Stimulated activated CD8-positive, alpha-beta memory T cell treated with anti-CD3 and anti-CD28 coated beads, Interleukin-15, amount 100 ng/mL, for 4 hours (primary cell): Measurements from ENCODE around the gene ATXN3L.

Source experiments
- DNase-seq, 2 donors: peaks; one replicate each; pipeline ENCODE4 v3.0.0-alpha.2; 2020; ENCODE audit warnings: low read depth in 2 of 2

The ATXN3L gene

DNA sequence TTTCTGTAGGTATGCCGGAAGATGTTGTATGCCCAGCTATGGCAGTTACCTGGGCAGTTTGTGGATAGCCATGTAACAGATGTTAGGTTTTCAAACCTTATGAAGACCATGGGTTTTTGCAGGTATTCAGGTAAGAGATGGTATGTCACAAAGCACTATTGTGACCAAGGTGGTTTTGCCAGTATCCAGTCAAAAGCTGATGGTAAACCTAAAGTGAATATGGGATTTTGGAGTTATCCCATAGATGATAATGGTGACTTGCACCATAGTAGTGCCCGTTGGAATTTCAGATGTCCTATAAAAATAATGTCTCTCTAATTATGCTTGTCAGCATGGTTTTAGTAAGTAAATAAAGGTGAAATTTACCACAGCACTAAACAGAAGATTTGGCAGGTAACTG lies at the start of gene ATXN3L:
Gene ATXN3L, minus strand, starts transcription at position 101 of the 400 bp plus-strand sequence. CDS start 119 bp downstream, outside the sequence.
- no peak for DNase-seq

GRCh38 chrX:13369256-13370030 lies 49.6 kb upstream of the ATXN3L start:
- DNase-seq, result no peak

- DNase-seq, result no peak
Observed at GRCh38 chrX:13367950-13368349, 48.1 kb upstream of the ATXN3L start.

DNA sequence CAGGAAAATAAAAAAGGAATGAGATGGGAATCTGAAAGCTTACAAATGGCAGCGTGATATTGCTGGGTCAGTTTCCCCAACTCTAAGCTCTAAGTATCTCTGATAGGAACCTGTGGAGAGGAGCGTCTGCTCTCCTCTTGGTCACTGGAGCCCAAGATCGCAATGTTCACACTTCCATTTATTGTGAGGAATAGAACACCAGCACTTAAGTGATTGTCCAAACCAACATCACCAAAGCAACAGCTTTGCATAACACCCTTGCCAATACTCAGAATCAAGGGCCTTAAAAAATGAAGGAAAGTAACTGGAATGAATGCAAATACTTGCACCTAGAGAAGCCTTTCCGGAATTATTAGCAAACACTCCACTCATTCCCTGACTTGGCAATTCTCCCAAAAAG lies 46.8 kb upstream of the ATXN3L start:
- no peak for DNase-seq

- no peak for DNase-seq
Observed at GRCh38 chrX:13365161-13365560, 45.3 kb upstream of the ATXN3L start.

DNA sequence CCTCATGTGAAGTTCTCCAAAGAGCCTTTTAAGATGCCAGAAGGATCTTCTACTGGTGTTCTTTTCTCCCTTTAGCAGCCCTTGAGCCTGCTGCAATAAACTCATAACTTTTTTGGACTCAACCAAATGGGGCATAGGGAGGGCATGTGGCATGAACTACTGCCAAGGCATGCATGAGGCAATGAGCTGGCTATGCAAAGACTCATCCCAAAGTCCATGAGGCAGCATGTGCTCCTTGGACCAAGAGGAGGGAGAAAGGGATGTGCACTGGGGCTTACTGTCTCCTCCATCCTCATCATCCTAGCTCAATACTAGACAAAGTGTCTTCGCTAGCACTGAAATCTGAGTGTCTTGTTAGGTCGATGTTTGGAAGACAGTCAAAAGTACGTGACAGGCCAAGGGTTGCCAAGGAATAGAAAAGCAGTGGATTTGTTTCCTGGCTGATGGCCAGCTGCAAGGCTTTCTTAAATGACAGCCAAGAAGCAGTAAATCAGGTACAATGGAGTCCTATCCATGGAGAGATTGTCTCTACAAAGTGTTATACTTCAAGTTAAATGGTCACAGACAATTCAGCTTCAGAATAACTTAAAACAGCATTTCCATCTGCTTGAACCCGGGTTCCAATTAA lies 44.5 kb upstream of the ATXN3L start:
- no peak for DNase-seq

DNA sequence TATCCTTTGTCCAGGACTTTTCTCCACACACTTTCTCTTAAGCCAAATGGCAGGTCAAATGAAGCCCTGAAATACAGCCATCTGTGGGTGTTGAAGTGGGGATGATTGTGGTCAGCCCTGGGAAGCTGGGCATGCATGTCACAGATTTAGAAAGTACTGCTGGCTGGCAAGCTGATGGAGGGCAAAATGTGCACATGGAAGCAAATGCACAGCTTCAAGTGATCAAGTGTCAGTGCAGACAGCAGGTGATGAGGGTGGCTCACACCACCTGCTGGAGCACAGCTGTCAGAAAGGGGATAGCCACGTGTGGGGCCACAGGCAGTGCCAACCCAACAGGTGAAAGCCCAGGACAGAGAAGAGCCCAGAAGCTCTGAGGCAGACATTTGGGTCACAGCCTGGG lies 40.3 kb upstream of the ATXN3L start:
- no peak for DNase-seq

DNA sequence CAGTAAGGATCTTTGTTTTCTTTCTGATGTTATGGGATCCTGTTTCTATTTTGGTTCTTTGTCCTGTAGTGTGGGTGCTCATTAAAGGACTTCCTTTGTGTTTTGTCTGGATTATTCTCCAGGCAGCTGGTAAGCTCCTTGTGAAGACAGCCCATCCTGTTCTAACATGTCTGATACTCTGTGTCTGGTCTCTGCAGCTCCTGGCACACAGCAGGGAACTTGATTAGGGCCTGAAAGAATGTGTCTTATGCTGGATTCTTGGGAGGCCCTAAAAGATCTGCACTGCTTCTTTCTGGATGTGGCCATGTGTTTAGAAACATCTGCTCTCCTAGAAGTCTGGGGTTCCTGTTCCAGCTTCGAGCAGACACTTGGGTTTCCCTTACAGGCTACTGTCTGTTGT lies 38.1 kb upstream of the ATXN3L start:
- no peak for DNase-seq

DNA sequence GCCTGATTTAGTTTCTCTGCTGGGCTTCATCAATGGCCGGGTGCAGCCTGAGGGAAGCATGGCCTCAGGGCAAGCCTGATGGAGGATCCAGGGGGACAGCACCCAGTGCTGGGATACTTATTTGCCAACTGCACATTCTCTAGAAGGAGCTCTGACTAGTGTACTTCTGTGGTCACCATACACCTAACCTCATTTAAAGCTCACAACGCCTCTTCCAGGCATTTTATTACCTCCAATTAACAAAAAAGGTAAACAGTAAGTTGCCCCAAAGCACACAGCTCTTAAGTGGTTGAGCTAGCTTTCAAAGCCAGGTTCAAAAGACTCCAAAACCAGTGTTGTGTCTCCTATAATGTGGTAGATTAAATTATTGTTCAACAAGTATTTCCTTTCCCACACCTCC lies 26.8 kb upstream of the ATXN3L start:
- no peak for DNase-seq

DNA sequence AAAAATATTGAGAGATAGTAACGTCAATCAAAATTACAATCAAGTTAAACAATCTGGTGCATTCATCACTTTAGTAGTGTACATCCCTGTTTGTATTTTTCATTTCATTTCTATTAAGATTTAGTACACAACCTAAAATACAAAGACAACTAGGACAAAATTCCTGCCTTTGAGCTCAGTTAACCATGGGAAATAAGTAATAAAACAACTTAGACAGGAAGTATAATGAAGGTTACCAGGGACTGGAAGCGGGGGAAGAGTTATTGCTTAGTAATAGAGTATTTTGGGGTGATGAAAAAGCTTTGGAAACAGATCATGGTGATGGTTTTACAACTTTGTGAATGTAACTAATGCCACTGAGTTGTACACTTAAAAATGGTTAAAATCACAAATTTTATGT lies 25.6 kb upstream of the ATXN3L start:
- no peak for DNase-seq

DNA sequence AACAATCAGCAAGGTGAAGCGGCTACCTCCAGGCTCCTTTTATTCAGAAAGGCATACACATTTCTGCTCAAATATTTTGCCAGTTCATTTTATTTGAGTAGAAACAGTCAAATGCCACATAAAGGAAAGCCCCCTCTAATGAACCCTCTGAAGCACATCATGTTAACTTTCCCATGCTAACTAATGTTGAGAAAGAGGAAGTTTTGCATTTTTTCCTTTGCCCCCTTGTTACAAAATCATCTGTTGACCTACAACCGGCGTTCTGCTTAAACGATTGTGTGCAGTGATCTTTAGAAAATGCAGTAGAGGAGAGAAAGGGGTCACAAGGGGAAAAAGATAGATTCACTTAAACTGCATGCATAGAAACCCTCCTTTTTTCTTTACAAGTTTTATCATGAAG lies 25.2 kb upstream of the ATXN3L start:
- DNase-seq, result no peak

DNA sequence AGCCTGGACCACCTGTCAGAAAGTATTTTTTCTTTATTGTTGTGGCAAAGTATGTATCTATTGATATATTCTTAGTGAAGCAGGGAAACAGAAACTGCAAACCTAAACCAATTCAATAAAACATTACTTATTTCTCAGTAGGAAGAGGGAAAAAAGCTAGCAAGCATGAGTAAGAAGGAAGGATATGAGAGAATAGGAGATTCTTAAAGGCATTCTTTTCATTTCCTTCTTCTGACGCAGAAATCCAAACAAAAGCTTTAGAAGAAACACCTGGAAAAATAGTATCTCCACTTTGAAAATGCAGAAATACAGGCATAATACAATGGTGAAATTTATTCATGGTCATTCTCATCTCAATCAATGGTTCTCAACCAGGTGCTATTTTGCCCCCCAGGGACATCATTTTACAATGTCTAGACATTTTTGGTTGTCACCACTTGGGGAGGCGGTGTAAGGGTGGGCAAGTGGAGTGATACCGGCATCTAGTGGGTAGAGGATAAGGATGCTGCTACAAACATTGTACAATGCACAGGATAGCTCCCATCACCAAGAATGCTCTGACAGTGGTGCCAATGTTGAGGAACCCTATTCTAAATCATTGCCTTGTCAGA lies 21.7 kb upstream of the ATXN3L start:
- DNase-seq, result no peak

DNA sequence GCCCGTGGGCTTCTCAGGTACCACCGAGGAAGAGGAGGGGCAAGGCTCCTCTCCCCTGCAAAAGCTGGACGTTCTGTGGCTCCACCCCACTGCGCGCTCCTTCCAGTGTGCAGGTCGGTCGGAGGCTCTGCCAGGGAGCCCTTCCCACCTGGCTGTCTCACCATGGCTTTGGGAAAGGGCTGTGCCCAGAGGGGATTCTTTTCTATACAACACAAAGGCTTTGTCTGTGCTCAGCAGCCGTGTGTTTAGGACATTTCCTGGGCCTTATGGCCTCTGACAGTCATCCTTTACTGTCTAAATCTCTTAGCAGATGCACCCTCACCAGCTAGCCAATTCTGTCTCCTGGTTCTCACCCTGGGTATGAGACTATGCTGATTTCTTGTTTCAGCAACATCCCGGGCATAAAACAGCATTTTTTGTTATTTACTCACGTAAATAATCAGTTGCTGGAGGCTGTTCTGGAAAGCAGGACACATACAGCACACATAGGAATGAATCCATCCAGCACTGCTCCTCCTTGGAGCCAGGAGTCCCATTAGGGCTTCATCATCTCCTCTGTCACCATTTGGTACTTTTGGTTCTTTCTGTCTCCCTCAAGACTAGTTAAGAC lies 20.4 kb upstream of the ATXN3L start:
- no peak for DNase-seq

DNA sequence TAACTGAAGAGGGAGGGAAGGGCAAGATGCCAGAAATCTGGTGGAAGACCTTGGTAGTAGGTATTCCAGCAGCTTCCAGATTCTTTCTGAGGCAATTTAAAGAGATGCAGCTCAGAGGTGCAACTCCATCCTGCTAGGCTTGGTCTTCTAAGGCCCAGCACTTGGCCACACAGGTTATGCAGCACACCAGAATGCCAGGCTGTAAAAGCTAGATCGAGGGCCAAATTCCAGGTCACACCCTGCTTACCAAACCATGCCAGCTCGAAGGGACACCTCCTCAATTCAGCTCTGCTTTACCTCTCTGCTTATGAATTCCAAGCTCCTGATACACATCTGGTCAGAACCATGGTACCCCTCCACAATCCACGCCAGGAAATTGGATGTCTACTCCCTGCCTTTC lies 19.8 kb upstream of the ATXN3L start:
- DNase-seq, result no peak

DNA sequence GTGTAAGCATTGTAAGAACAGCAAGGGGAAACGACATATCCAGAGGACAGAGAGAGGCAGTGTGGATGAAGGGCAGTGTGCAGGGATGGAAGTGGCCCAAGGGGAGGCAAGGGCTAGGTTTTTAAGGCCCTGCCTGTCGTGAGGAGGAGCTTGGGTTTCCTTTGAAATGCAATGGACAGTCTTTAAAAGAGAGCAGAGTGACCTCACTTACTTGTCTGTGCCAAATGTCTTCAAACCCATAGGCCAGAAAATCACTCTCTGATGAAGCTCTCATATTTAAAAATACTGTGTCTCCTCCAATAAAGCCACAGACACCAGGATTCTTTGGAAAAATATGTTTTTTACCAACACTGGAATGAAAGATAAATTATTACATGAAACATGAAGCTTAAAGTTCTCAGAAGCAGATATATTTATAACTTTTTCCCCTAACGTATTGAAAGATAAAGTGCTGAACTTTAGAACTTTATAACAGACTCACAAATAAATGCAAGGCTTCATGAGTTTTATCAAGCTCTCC lies 19.2 kb upstream of the ATXN3L start:
- no peak for DNase-seq

GRCh38 chrX:13334491-13334890 lies 14.6 kb upstream of the ATXN3L start:
- DNase-seq, result no peak

DNA sequence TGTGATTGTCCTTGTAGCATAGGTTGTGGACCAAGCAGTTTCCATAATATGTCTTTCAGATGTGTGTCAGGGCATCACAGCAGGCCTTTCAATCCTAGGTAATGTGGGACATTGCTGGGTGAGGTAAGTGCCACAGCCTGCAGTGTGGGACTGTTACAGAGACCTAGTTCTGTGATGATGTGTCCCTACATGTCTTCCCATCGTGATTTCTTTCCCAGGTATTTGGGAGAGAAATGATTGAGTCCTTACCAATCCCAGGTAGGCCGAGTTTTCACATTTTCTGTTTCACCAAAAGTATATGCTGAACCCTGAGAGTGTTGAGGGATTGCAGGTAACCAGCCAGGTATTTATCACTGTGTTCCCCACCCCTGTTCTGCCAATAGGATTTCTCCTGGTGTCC lies 10.6 kb upstream of the ATXN3L start:
- DNase-seq, result no peak

DNA sequence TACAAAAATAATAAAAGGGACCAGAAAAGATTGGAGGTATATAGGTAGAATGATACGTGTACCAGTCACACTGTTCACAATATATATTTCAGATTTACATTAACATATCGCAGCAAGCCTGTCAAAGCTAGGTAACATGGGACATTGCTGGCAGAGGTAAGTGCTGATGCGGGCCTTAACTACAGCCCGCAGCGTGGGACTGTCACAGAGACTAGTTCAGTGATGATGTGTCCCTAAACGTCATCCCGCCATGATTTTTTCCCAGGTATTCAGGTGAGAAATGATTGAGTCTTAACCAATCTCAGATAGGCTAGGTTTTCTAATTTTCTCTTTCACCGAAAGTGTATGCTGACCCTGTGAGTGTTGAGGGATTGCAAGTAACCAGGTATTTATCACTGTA lies 7.8 kb upstream of the ATXN3L start:
- no peak for DNase-seq

GRCh38 chrX:13323241-13323640 lies 3.4 kb upstream of the ATXN3L start:
- DNase-seq, result no peak

GRCh38 chrX:13317366-13317765 lies 2.5 kb downstream of the ATXN3L start:
- DNase-seq, result no peak

DNA sequence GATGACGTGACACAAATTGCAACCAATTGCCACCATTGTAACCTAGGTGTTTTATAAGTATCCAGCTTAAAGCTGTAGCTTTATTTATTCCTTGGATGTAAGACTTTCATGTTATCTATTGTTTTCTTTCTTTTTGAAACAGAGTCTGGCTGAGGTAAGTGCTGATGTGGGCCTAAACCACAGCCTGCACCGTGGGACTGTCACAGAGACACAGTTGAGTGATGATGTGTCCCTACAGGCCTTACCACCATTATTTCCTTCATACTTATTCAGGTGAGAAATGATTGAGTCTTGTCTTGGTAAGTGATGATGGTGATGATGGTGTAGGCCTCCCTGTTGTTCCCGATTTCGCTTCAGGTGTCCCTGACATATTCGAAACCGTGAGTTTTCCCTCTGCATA lies 8.3 kb downstream of the ATXN3L start:
- DNase-seq, result no peak

GRCh38 chrX:13309631-13310030 lies 10.2 kb downstream of the ATXN3L start:
- no peak for DNase-seq

DNA sequence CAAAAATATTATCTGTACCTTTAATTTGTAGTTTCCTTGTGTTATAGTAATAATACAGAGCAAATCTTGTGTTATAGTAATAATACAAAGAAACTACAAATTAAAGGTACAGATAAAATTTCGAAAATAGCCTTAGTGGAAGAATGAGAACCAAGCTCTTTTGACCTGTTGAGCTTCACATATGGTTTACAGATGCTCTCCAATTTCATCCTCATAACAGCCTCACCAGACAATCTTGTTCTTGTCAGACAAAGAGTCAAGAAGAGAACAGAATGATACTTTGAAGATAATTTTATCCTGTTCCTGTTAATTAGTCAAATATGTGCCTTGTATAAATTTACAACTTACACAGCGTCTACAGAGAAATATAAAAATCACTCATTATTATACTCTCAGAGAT lies 12.8 kb downstream of the ATXN3L start:
- no peak for DNase-seq
